Stimulated activated memory B cell treated with anti-CD40 and anti-IgM and Interleukin-4, amounts not matched to agents 10 μg/mL and 1 μg/mL and 100 μg/mL, for 72 hours (primary cell): ENCODE data around the gene NES.

Experiments
- ATAC-seq: fragments of 150-1000 bp; cut with Tn5 transposase; 2 replicates; pipeline ENCODE4 v1.10.0; 2021
- H3K27ac Mint-ChIP-seq: one replicate; pipeline ENCODE4 v1.8.0; 2022; ENCODE audit warnings: mild to moderate bottlenecking, mixed read lengths
- H3K27me3 Mint-ChIP-seq: one replicate; pipeline ENCODE4 v1.8.0; 2022; ENCODE audit warnings: mixed read lengths
- H3K36me3 Mint-ChIP-seq: one replicate; pipeline ENCODE4 v1.8.0; 2022; ENCODE audit warnings: mixed read lengths
- H3K4me1 Mint-ChIP-seq: one replicate; pipeline ENCODE4 v1.8.0; 2022; ENCODE audit warnings: mixed read lengths
- H3K4me3 Mint-ChIP-seq: one replicate; pipeline ENCODE4 v1.8.0; 2022; ENCODE audit warnings: mild to moderate bottlenecking, moderate library complexity, mixed read lengths
- H3K9me3 Mint-ChIP-seq: one replicate; pipeline ENCODE4 v1.8.0; 2022; ENCODE audit warnings: mixed read lengths

NES gene

DNA sequence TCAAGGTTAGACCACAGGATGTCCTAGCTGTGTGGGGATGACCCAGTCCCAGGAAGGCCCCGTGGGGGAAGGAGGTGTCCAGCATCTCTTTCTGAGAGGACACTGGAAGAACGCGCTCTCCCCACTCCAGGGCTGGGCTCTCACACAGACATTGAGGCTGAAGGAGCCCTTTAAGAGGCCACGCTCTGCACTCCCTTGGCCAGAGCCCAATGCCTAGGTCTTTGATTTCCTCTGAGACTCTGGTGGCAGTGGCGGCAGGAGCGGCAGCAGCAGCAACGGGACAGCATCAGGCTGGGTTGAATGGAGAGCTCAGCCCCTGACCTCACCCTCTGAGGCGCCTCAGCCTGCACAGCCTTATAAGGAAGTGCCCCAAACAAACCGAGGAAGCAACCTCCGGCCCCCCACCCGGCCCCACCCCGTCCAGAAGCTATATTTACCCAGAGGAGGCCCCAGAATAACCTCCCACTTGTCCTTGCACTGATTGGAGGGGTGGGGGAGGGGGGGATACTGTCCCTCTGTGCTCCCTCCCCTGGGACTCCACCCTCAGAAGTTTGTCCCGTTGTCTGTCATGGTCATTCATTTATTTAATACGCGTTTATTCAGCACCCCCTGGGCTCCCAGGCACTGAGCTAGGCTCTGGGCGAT, 12.3 kb downstream of the NES start:
- Mint-ChIP-seq H3K27ac (peak overlapping the region; percentile 75), H3K27me3 (peaks cover under 1% of the 10 kb centered on the region), H3K36me3 (no peaks in the 10 kb centered on the region), H3K9me3 (no peaks in the 10 kb centered on the region), H3K4me1 (peaks cover 63% of the 10 kb centered on the region), H3K4me3 (no peak overlapping the region)
- peak; percentile 35 for ATAC-seq

DNA sequence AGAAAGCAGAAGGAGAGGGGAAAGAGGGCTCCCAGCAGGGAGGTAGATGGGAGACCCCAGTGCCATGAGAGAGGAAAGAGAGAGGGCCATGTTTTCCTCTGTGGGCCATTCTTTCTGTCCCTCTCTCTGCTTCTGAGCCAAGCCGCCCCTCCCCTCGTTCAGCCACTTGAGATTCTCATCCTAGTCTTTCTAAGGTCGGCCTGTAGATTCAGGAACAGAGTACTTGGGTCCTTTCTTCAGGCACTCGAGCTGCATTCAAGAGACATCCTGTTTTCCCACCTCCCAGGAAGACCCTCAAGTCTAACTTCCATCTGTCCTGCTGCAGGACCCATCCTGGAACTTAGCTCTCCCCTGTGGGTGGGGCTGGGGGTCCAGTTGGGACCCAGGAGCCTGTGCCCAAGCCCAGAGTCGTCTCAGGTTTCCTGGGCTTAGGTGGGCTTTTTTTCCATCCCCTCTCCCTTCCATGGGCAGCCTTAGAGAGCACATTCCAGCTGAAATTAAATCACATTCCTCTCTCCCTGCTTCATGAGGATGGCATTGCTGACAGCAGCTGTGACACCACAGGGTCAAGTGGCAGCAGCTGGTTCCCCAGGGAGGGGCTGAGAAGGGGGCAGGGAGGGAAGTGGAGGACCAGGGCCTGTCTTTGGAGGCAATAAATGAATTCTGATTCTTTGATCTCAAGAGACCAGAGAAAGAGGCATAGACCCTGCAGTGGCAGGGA, 13.0 kb downstream of the NES start:
- ATAC-seq = no peak
- Mint-ChIP-seq H3K36me3 (no peaks in the 10 kb centered on the region), H3K4me3 (no peak overlapping the region), H3K27me3 (no peaks in the 10 kb centered on the region), H3K27ac (peak overlapping the region; percentile 12), H3K9me3 (no peaks in the 10 kb centered on the region), H3K4me1 (peaks cover 67% of the 10 kb centered on the region)

DNA sequence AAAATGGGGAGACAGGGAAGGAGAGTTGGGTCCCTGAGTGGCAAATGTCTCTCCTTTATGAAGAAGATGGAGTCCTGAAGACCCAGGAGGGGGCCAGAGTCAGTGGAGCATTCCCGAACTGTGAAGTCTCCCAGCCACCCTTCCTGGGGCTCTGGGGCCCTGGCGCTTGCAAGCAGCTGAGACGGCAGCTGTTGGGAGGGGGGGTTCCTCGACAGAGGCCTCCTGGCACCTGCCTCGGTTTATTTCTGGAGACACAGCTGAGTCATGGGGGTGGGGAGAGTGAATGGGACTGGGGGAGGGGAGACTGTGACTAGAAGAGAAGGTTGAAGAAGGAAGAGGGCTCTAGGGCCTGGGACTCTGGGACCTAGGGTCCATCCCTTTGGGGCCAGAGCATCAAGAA, 14.0 kb downstream of the NES start:
- no peak for ATAC-seq
- Mint-ChIP-seq H3K4me3 (no peak overlapping the region), H3K27ac (peak overlapping the region; percentile 12), H3K4me1 (peaks cover 77% of the 10 kb centered on the region), H3K27me3 (no peaks in the 10 kb centered on the region), H3K36me3 (no peaks in the 10 kb centered on the region), H3K9me3 (no peaks in the 10 kb centered on the region)

DNA sequence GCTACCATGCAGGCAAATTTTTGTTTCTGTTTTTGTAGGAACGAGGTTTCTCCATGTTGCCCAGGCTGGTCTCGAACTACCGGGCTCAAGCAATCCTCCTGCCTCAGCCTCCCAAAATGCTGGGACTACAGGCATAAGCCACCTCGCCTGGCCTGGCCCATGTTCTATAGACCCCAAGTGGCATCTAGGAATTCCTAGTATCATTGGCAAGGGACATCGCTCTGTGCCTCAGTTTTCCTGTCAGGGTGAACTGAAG, 14.5 kb downstream of the NES start:
- H3K4me1 Mint-ChIP-seq = peaks cover 81% of the 10 kb centered on the region

DNA sequence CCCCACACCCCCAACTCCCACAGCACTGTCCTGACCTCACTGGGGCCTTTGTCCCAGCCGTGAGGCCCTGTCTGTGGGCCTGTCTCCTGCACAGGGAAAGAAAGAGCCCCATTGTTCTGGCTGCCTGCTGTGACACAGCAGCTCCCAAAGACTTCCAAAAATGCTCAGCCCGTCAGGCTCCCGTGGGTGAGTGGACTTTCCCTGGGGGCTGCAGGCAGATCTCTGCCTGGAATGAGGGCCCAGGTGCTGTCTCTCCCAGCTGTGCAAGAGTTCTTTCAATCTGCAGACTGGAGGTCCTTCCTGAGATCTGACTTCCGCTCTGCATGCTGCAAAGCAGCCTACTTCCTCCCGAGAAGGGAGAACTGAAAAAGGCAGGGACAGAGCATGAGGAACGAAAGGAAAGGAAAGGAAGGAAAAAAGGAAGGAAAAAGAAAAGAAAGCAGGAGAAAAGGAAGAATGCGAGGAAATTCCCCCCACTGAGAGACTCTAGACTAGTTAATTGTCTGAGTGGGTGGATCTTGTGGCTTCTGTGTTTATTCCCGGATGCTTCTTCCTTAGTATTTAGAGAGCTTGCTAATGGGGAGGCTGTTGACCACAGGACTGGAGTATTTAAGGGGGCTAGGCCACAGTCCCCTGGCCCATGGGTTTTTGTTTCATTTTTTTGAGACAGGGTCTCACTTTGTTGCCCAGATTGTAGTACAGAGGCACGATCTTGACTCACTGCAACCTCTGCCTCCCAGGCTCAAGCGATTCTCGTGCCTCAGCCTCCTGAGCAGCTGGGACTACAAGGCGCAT, 15.0 kb downstream of the NES start:
- no peaks in the 10 kb centered on the region for H3K9me3 Mint-ChIP-seq
- peaks cover 8% of the 10 kb centered on the region for H3K27me3 Mint-ChIP-seq
- no peak for ATAC-seq
- no peak overlapping the region for H3K4me3 Mint-ChIP-seq
- H3K4me1 Mint-ChIP-seq = peaks cover 87% of the 10 kb centered on the region
- H3K36me3 Mint-ChIP-seq = no peaks in the 10 kb centered on the region
- H3K27ac Mint-ChIP-seq = peak overlapping the region; percentile 12

More for the DNA sequence above, 14.5 kb downstream of the NES start:
- no peaks in the 10 kb centered on the region for H3K9me3 Mint-ChIP-seq
- no peaks in the 10 kb centered on the region for H3K36me3 Mint-ChIP-seq
- H3K27me3 Mint-ChIP-seq = peaks cover 2% of the 10 kb centered on the region
- no peak overlapping the region for H3K4me3 Mint-ChIP-seq
- peak overlapping the region; percentile 12 for H3K27ac Mint-ChIP-seq
- ATAC-seq = no peak

DNA sequence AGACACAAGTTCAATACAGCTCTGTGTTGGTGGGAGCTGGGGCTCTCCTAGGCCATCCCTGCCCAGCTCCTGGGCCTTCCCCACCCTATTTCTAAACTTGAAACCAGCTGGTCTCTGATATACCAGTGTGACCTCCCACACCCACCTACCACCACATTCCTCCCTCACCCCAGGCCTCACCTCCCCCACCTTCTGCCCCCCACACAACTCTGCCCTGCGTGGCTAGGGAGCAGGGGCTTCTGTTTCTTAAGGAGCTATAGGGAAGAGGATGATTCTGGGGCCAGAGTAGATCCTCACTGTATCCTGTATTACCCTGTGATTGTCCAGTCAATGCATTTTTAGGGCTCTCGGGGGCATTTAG, 16.5 kb downstream of the NES start:
- H3K9me3 Mint-ChIP-seq = no peaks in the 10 kb centered on the region
- peaks cover 98% of the 10 kb centered on the region for H3K4me1 Mint-ChIP-seq
- H3K4me3 Mint-ChIP-seq = peak overlapping the region; percentile 34
- peak overlapping the region; percentile 60 for H3K27ac Mint-ChIP-seq
- no peak for ATAC-seq
- H3K27me3 Mint-ChIP-seq = peaks cover 22% of the 10 kb centered on the region
- H3K36me3 Mint-ChIP-seq = no peaks in the 10 kb centered on the region

DNA sequence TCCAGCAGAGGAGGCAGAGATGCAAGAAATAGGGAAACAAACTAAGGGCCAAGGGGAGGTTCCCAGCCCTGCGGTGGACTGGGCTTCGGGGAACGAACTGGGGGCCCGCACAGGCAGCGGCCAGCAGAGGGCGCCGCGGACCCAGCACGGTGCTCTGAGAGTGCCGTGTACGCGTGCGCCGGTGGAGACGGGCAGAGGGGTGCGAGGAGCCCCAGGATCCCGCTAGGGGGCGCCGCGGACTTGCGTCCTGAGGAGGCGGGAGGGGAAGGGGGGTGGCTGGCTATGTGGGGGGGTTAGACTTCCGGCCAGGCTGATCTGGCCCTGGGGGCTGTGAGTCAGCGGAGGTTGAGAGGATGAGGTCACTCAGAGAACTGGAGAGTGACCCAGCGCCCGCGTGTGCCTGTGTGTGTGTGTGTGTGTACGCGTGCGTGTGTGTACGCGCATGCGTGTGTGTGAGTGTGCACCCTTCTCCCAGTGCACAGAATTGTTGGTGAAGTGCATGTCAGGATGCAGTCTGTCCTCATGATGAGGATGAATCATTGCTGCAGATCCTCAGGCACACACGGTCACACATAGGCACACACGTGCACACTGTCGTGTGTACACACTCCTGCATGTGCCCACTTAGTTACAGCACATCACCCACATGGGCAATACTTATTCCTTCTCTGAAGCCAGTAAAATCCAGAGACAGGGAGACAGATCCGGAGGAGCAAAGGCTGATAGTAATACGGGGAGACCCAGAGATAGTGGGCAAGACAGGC, 17.0 kb downstream of the NES start:
- peak overlapping the region; percentile 63 for H3K4me3 Mint-ChIP-seq
- peak overlapping the region; percentile 60 for H3K27ac Mint-ChIP-seq
- no peaks in the 10 kb centered on the region for H3K36me3 Mint-ChIP-seq
- no peaks in the 10 kb centered on the region for H3K9me3 Mint-ChIP-seq
- peaks cover 98% of the 10 kb centered on the region for H3K4me1 Mint-ChIP-seq
- peak; percentile 87 for ATAC-seq
- H3K27me3 Mint-ChIP-seq = peaks cover 28% of the 10 kb centered on the region

DNA sequence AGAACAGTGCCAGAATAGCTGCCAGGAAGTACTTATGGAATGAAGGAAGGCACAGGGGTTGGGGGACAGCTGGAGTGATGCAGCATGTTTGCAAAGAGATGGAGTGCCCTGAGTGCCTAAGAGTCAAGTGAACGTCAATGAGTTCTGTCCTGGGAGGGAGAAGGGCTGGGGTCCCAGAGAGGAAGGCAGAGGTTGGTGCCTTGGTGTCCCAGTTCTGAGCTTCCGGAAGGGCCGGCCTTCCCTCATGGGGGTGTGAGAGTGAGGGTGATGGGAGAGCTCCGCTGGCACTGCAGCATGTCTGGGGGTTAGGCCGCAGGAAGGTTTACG, 17.6 kb downstream of the NES start:
- no peak for ATAC-seq
- H3K27ac Mint-ChIP-seq = peak overlapping the region; percentile 60
- H3K9me3 Mint-ChIP-seq = no peaks in the 10 kb centered on the region
- H3K27me3 Mint-ChIP-seq = peaks cover 34% of the 10 kb centered on the region
- H3K4me3 Mint-ChIP-seq = peak overlapping the region; percentile 63
- no peaks in the 10 kb centered on the region for H3K36me3 Mint-ChIP-seq
- peaks cover 95% of the 10 kb centered on the region for H3K4me1 Mint-ChIP-seq

DNA sequence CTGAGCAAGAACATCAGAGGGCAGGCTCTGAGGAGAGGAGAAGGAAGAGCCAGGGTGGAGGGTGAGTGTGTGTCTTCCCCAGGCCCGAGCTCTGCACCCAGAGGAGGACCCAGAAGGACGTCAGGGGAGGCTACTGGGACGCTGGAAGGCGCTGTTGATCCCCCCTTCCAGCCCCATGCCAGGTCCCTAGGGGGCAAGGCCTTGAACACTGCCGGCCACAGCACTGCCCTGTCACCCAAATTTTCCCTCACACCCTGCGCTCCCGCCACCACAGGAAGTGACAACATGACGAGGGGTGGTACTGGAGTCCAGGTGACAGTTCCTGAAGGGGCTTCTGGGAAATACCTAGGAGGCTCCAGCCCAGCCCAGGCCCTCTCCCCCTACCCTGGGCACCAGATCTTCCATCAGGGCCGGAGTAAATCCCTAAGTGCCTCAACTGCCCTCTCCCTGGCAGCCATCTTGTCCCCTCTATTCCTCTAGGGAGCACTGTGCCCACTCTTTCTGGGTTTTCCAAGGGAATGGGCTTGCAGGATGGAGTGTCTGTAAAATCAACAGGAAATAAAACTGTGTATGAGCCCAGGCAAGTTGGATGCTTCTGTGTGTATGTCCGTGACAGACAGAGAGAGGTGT, 18.1 kb downstream of the NES start:
- Mint-ChIP-seq H3K27ac (peak overlapping the region; percentile 60), H3K4me1 (peaks cover 90% of the 10 kb centered on the region), H3K4me3 (no peak overlapping the region), H3K27me3 (peaks cover 39% of the 10 kb centered on the region), H3K36me3 (no peaks in the 10 kb centered on the region), H3K9me3 (no peaks in the 10 kb centered on the region)
- no peak for ATAC-seq

DNA sequence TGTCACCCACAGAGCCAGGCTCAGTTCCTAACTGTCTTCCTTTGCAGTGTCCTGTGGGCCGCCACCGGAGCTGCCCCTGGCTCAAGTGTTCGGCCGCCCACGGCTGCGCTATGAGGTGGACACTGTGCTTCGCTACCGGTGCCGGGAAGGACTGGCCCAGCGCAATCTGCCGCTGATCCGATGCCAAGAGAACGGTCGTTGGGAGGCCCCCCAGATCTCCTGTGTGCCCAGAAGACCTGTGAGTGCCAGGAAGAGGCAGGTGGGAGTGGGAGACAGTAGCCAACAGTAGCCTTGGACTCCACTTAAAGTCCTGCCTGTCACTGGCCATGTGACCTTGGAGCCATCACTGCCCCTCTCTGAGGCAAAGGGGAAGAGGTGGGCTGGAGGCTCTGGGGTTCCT, 18.7 kb downstream of the NES start:
- no peak for ATAC-seq
- peaks cover 84% of the 10 kb centered on the region for H3K4me1 Mint-ChIP-seq
- H3K27me3 Mint-ChIP-seq = peaks cover 45% of the 10 kb centered on the region
- H3K9me3 Mint-ChIP-seq = no peaks in the 10 kb centered on the region
- no peak overlapping the region for H3K4me3 Mint-ChIP-seq
- no peak overlapping the region for H3K27ac Mint-ChIP-seq
- H3K36me3 Mint-ChIP-seq = no peaks in the 10 kb centered on the region

DNA sequence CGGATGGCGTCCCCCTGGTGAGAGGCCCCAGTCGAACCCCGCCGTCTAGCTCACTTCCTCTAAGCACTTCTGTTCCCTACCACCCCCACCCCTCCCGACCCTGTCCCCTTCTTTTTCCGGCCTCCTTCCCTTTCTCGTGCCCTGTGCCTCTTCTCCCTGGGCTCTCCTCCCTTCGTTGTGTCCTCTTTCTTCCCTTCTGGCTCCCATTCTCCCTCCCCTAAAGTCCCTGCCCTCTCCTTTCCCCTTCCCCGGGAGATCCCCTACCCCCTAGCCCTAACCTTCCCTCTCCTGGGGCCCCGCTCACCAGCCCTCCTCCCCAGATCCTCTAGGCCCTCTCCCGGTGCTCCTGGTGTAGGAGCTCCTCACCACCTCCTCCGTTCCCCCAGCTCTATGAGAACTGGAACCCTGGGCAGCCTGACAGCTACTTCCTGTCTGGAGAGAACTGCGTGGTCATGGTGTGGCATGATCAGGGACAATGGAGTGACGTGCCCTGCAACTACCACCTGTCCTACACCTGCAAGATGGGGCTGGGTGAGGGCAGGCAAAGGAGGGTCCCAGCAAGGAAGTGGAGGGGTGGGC, 19.4 kb downstream of the NES start:
- Mint-ChIP-seq H3K27ac (peak overlapping the region; percentile 48), H3K27me3 (peaks cover 51% of the 10 kb centered on the region), H3K4me1 (peaks cover 77% of the 10 kb centered on the region), H3K4me3 (peak overlapping the region; percentile 78), H3K9me3 (no peaks in the 10 kb centered on the region), H3K36me3 (no peaks in the 10 kb centered on the region)
- ATAC-seq = no peak

DNA sequence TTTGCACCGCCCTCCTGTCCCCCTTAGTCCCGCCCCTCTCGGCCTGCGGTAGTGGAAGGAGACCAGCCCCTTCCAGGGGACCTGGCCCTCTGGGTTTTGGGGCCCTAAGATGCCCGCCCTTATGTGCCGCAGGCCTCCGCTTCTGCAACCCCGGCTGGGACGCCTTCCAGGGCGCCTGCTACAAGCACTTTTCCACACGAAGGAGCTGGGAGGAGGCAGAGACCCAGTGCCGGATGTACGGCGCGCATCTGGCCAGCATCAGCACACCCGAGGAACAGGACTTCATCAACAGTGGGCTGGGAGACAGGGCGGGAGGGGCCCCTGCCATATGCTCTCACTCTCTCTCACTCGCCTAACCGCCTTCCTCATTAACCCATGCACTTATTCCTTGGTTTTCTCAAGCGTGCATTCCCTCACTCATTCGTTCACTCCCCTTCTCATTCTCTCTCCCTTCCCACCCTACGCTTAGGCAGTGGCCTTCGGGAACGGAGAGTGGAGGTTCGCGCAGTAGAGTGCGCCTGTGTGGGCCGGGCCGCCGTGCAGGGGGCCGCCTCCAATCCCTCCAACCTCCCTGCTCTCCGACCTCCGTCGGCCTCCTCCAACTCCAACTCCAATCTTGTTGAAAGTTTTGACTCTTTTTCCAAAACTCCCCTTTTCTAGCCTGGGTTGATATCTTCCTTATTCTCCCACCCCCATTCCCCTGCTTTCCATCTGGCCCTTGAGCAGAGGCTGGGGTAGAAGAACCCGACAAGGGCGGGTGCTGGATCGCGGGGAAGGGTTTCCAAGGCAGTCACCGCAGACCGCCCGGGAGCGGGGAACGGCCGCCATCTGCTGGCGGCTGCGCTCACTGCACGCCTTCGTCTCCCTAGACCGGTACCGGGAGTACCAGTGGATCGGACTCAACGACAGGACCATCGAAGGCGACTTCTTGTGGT, 20.1 kb downstream of the NES start:
- no peaks in the 10 kb centered on the region for H3K36me3 Mint-ChIP-seq
- H3K27me3 Mint-ChIP-seq = peaks cover 59% of the 10 kb centered on the region
- H3K9me3 Mint-ChIP-seq = no peaks in the 10 kb centered on the region
- H3K27ac Mint-ChIP-seq = peak overlapping the region; percentile 48
- H3K4me1 Mint-ChIP-seq = peaks cover 71% of the 10 kb centered on the region
- peak overlapping the region; percentile 78 for H3K4me3 Mint-ChIP-seq
- peak; percentile 59 for ATAC-seq

DNA sequence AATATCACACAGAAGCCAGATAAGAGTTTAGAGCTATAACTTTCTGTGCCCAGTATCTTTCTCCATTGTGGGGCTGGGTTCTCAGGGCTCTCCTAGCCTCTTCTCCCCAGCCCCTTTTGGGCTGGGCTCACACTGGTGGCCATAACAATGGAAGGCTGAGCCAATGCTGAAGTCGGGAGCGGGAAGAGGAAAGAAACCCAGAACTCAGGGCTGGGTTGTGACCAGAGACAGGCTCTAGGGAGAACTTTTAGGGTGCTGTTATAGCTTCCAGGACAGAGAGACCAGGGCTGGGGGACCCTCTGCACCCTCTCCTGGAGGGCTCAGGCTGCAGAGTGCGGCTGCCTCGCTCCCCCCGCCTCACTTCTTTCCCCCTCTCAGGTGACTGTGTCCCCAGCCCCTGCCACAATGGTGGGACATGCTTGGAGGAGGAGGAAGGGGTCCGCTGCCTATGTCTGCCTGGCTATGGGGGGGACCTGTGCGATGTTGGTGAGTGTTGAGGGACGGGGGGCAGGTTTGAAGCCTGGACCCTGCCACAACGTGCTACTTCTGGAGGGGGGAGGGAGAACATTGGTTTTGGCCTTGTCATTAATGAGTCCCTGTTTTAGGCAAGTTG, 21.2 kb downstream of the NES start:
- no peaks in the 10 kb centered on the region for H3K9me3 Mint-ChIP-seq
- H3K27ac Mint-ChIP-seq = no peak overlapping the region
- peaks cover 60% of the 10 kb centered on the region for H3K4me1 Mint-ChIP-seq
- H3K4me3 Mint-ChIP-seq = no peak overlapping the region
- H3K27me3 Mint-ChIP-seq = peaks cover 70% of the 10 kb centered on the region
- H3K36me3 Mint-ChIP-seq = no peaks in the 10 kb centered on the region
- ATAC-seq = no peak
